K562 (cell line): Measurements from ENCODE around the gene SYNM. TPM values are rescaled to one million over a fixed set of nuclear protein-coding genes. Genes with fewer than 3 reads are reported as not detected.

Source experiments
- CHD7 ChIP-seq: fragments of 200-600 bp; sonication (generic); IDR thresholded peaks from one replicate; pipeline ENCODE4 v1.6.1; 2012; ENCODE audit warnings: mild to moderate bottlenecking, low read depth, low read length, inconsistent platforms
- DEAF1 ChIP-seq: fragments of 450-650 bp; formaldehyde crosslinking; IDR thresholded peaks from 2 replicates; pipeline ENCODE4 v1.4.0; 2020; ENCODE audit warnings: mild to moderate bottlenecking, moderate library complexity
- EHMT2 ChIP-seq: fragments of 450-650 bp; IDR thresholded peaks from 2 replicates; pipeline ENCODE4 v1.6.1; 2018; ENCODE audit warnings: antibody characterized with exemption
- ETV1 ChIP-seq: fragments of 450-650 bp; conservative IDR thresholded peaks from 2 replicates; pipeline ENCODE4 v1.6.1; 2016; ENCODE audit warnings: missing genetic modification characterization, control low read depth, low read depth, missing compliant biosample characterization
- KLF16 ChIP-seq: IDR thresholded peaks from 2 replicates; pipeline ENCODE4 v1.6.1; 2016; ENCODE audit warnings: antibody characterized with exemption
- polyA plus RNA-seq, 8 experiments: library from polyadenylated mRNA; depleted of rRNA in 4 of 8; stranded (reverse) in 5 of 8; unstranded in 3 of 8; fragments of >200 nt; fragmentation: Nextera tagmentation in 2 of 8; fragmentation: Illumina TruSeq in 1 of 8; extraction: Ambion mirVana in 2 of 8; extraction: Trizol in 1 of 8; gene quantifications; 2 replicates each; pipeline versions ENCODE4 v1.2.1 to v1.2.3, GENCODE V29; 2011 to 2014; ENCODE audit warnings: inconsistent platforms in 1 of 8, missing spikeins in 1 of 8
- total RNA-seq, 7 experiments: library from RNA; depleted of rRNA in 6 of 7; stranded (reverse); fragments of >200 nt in 6 of 7; fragmentation: Illumina TruSeq in 2 of 7; extraction: Trizol in 2 of 7; gene quantifications; 2 replicates each; pipeline versions ENCODE4 v1.2.1 to v1.2.3, GENCODE V29; 2011 to 2021; ENCODE audit warnings: low replicate concordance in 1 of 7

The SYNM gene
- total and polyA plus RNA-seq, 9 of the 15 experiments (the other 6 are each of a cell fraction or from before 2014, with no cell fraction given): 0.01 to 0.42 (median 0.13) TPM

GRCh38 chr15:99076555-99077308 is 28.1 kb upstream of the SYNM start (continued):
- no peak for TF ChIP-seq CHD7
- TF ChIP-seq KLF16: 0 out of 2 replicates have a peak, but pooled peaks have one; percentile 5
- TF ChIP-seq EHMT2: no peak
- TF ChIP-seq DEAF1 (CRISPR knock-in tag): peak; percentile 44
- TF ChIP-seq ETV1 (tag): peak; percentile 43; the same call in 1 of the 2 replicates
